ENCODE data around the gene KRTAP10-8.

GRCh38 chr21:44653123-44653522, 41.2 kb downstream of the KRTAP10-8 start:
- TF ChIP-seq CTCF (IDR thresholded peaks at IDR 0.05), result no peak
- no peak for TF ChIP-seq POLR2A (IDR thresholded peaks at IDR 0.05)
- TF ChIP-seq POLR2AphosphoS5 (IDR thresholded peaks at IDR 0.05), result no peak

Measured in prostate gland (tissue), 2 donors.